ENCODE results near the gene TTC32. TPM values are rescaled to one million over a fixed set of nuclear protein-coding genes. Genes with fewer than 3 reads are reported as not detected.

TTC32 gene
- total and polyA plus RNA-seq, 8 donors = 6.6 to 42.7 (median 32.8) TPM

- Histone ChIP-seq H3K36me3 (no peaks in the 10 kb centered on the region), H3K27ac (no peak overlapping the region), H3K4me1 (no peaks in the 10 kb centered on the region), H3K4me3 (no peak overlapping the region), H3K27me3 (no peaks in the 10 kb centered on the region), H3K9me3 (no peaks in the 10 kb centered on the region)
- no peak for TF ChIP-seq CTCF (IDR thresholded peaks at IDR 0.05)
- ATAC-seq (no peak), DNase-seq (no peak)
- intact Hi-C loops (cut with DNase I) = no loop called here
These were observed 46.9 kb downstream of the TTC32 start for GRCh38 chr2:19854596-19855541.

GRCh38 chr2:19851116-19851695 lies 50.6 kb downstream of the TTC32 start:
- Histone ChIP-seq H3K9me3 (no peaks in the 10 kb centered on the region), H3K4me1 (no peaks in the 10 kb centered on the region), H3K27ac (no peak overlapping the region), H3K36me3 (no peaks in the 10 kb centered on the region), H3K27me3 (no peaks in the 10 kb centered on the region), H3K4me3 (no peak overlapping the region)
- no peak for TF ChIP-seq CTCF (IDR thresholded peaks at IDR 0.05)
- intact Hi-C loops (cut with DNase I) = no loop called here
- no peak for ATAC-seq
- DNase-seq = no peak

GRCh38 chr2:19850056-19851050 lies 51.4 kb downstream of the TTC32 start:
- Histone ChIP-seq H3K36me3 (no peaks in the 10 kb centered on the region), H3K9me3 (no peaks in the 10 kb centered on the region), H3K4me1 (no peaks in the 10 kb centered on the region), H3K27me3 (no peaks in the 10 kb centered on the region), H3K27ac (no peak overlapping the region), H3K4me3 (no peak overlapping the region)
- intact Hi-C loops (cut with DNase I) = no loop called here
- ATAC-seq (no peak), DNase-seq (no peak)
- no peak for TF ChIP-seq CTCF (IDR thresholded peaks at IDR 0.05)

- Histone ChIP-seq H3K36me3 (no peaks in the 10 kb centered on the region), H3K4me3 (no peak overlapping the region), H3K27ac (no peak overlapping the region), H3K4me1 (no peaks in the 10 kb centered on the region), H3K27me3 (no peaks in the 10 kb centered on the region), H3K9me3 (no peaks in the 10 kb centered on the region)
- DNase-seq (no peak), ATAC-seq (no peak)
- intact Hi-C loops (cut with DNase I) = no loop called here
- TF ChIP-seq CTCF (IDR thresholded peaks at IDR 0.05) = no peak
These were observed 52.8 kb downstream of the TTC32 start for GRCh38 chr2:19848952-19849351.

All from left lung (tissue), 10 donors.